ENCODE data around the gene CHRM5. TPM values are rescaled to one million over a fixed set of nuclear protein-coding genes. Genes with fewer than 3 reads are reported as not detected.

CHRM5 gene
- total RNA-seq, 1 experiment from 2014 or later: not detected

GRCh38 chr15:34085746-34086145, 117.4 kb downstream of the CHRM5 start:
- Histone ChIP-seq H3K27me3 (ENCODE audit: insufficient read depth, low read length) (no peaks in the 10 kb centered on the region), H3K36me3 (ENCODE audit: control insufficient read depth in 1 of 2, insufficient read depth in 2 of 2, low read length in 2 of 2) (peaks cover 8% of the 10 kb centered on the region in 2 experiments; a peak in 2 of 4 replicates), H4K20me1 (ENCODE audit: insufficient read depth) (no peaks in the 10 kb centered on the region), H3K9me2 (ENCODE audit: insufficient read depth) (no peaks in the 10 kb centered on the region), H2AFZ (ENCODE audit: low read depth, low read length, poor library complexity, severe bottlenecking) (no peak overlapping the region), H3K4me1 (ENCODE audit: control insufficient read depth in 1 of 2, insufficient read depth in 2 of 2, low read length in 2 of 2) (no peaks in the 10 kb centered on the region), H3K4me2 (ENCODE audit: low read length) (no peak overlapping the region), H3K79me2 (ENCODE audit: insufficient read depth, low read length) (peaks cover 5% of the 10 kb centered on the region; the same call in 1 of the 2 replicates), H3K9ac (ENCODE audit: low read length) (no peak overlapping the region), H3K4me3 (replicated peaks in 1 of 2; ENCODE audit: low read depth in 1 of 2, low read length in 2 of 2) (no peak overlapping the region), H3K27ac (ENCODE audit: low read depth, low read length) (no peak overlapping the region), H3K9me3 (ENCODE audit: control insufficient read depth in 1 of 2, insufficient read depth in 1 of 2, low read depth in 1 of 2, low read length in 2 of 2) (no peaks in the 10 kb centered on the region)
- intact Hi-C loops (cut with micrococcal nuclease): no loop called here
- ChIA-PET CTCF (no interaction called here), POLR2A (no interaction called here), RAD21 (ENCODE audit: low non-redundant PET in 1 of 2, low total read pairs in 2 of 2, uncharacterized antibody in 2 of 2, unreplicated experiment in 2 of 2) (interaction anchor here in 1 of 2 experiments (0.6 kb wide), 1 partner anchor 128 kb away, joined by 3 read pairs; no protein-coding TSS in a partner anchor)
- TF ChIP-seq ZBTB33 (IDR thresholded peaks at IDR 0.05; ENCODE audit: extremely low read depth, insufficient replicate concordance, low read length) (no peak), POLR2A (IDR thresholded peaks at IDR 0.05; ENCODE audit: borderline replicate concordance, extremely low read depth, insufficient read depth, insufficient read length) (no peak), CEBPB (IDR thresholded peaks at IDR 0.05; ENCODE audit: low read depth) (no peak)
- ATAC-seq (no peak), DNase-seq (ENCODE audit: low read depth, low spot score) (no peak)
- BruUV-seq (replicated peaks): no TSS peak

GRCh38 chr15:34099914-34100313, 131.6 kb downstream of the CHRM5 start:
- Histone ChIP-seq H3K9me2 (ENCODE audit: insufficient read depth) (no peaks in the 10 kb centered on the region), H3K79me2 (ENCODE audit: insufficient read depth, low read length) (peaks cover 57% of the 10 kb centered on the region), H3K36me3 (ENCODE audit: control insufficient read depth in 1 of 2, insufficient read depth in 2 of 2, low read length in 2 of 2) (no peaks in the 10 kb centered on the region), H3K4me3 (replicated peaks in 1 of 2; ENCODE audit: low read depth in 1 of 2, low read length in 2 of 2) (no peak overlapping the region), H2AFZ (ENCODE audit: low read depth, low read length, poor library complexity, severe bottlenecking) (no peak overlapping the region), H4K20me1 (ENCODE audit: insufficient read depth) (no peaks in the 10 kb centered on the region), H3K4me2 (ENCODE audit: low read length) (peak overlapping the region; percentile 74; the same call in 1 of the 2 replicates), H3K9ac (ENCODE audit: low read length) (no peak overlapping the region), H3K27me3 (ENCODE audit: insufficient read depth, low read length) (no peaks in the 10 kb centered on the region), H3K27ac (ENCODE audit: low read depth, low read length) (no peak overlapping the region), H3K9me3 (ENCODE audit: control insufficient read depth in 1 of 2, insufficient read depth in 1 of 2, low read depth in 1 of 2, low read length in 2 of 2) (peaks cover 0 to 7% of the 10 kb centered on the region in 2 experiments; a peak in 1 of 4 replicates), H3K4me1 (ENCODE audit: control insufficient read depth in 1 of 2, insufficient read depth in 2 of 2, low read length in 2 of 2) (peaks cover 3 to 16% of the 10 kb centered on the region in 2 experiments; a peak in 2 of 4 replicates)
- ChIA-PET POLR2A (no interaction called here), CTCF (interaction anchor here (1.0 kb wide), 1 partner anchor 10 kb away, joined by 4 read pairs; no protein-coding TSS in a partner anchor), RAD21 (ENCODE audit: low non-redundant PET in 1 of 2, low total read pairs in 2 of 2, uncharacterized antibody in 2 of 2, unreplicated experiment in 2 of 2) (no interaction called here)
- intact Hi-C loops (cut with micrococcal nuclease): no loop called here
- no peak for DNase-seq (ENCODE audit: low read depth, low spot score)
- no TSS peak for BruUV-seq (replicated peaks)
- no peak for ATAC-seq
- TF ChIP-seq POLR2AphosphoS5 (IDR thresholded peaks at IDR 0.05; ENCODE audit: low read depth, low read length) (no peak), SP1 (IDR thresholded peaks at IDR 0.05; ENCODE audit: low read depth) (no peak), EGR1 (IDR thresholded peaks at IDR 0.05; ENCODE audit: low read depth) (no peak), REST (IDR thresholded peaks at IDR 0.05; ENCODE audit: low read depth) (no peak), ATF3 (IDR thresholded peaks at IDR 0.05) (no peak), RAD21 (IDR thresholded peaks at IDR 0.05; ENCODE audit: low read depth) (no peak), YY1 (IDR thresholded peaks at IDR 0.05; ENCODE audit: extremely low read depth, insufficient replicate concordance, low read depth, low read length) (no peak), CBX3 (IDR thresholded peaks at IDR 0.05; ENCODE audit: low read depth) (no peak), FOSL1 (IDR thresholded peaks at IDR 0.05; ENCODE audit: low read depth) (no peak), TCF7L2 (IDR thresholded peaks at IDR 0.05; ENCODE audit: borderline replicate concordance, extremely low read depth, insufficient read depth, insufficient read length) (no peak), POLR2A (IDR thresholded peaks at IDR 0.05; ENCODE audit: borderline replicate concordance, extremely low read depth, insufficient read depth, insufficient read length) (no peak), SIN3A (IDR thresholded peaks at IDR 0.05; ENCODE audit: low read depth) (no peak), CEBPB (IDR thresholded peaks at IDR 0.05; ENCODE audit: low read depth) (no peak), EZH2 (IDR thresholded peaks at IDR 0.05) (no peak), ZFX (IDR thresholded peaks at IDR 0.05) (no peak)
